HCT116 (cell line): ENCODE data around the gene SLC34A3. TPM values are rescaled to one million over a fixed set of nuclear protein-coding genes. Genes with fewer than 3 reads are reported as not detected.
A peak's percentile ranks its signal among the peaks of the same experiment; 100 is the strongest.
"Not testable (repeated sequence)": the region's sequence is repeated elsewhere in the genome, so short reads cannot be mapped to it uniquely, and the experiment has no call there.

Experiments used
- ATAC-seq: fragments of 200-7000 bp; cut with Tn5 transposase; 2 replicates; pipeline ENCODE4 v1.9.1; 2020; ENCODE audit warnings: mild to moderate bottlenecking, moderate library complexity
- BruUV-seq: library from RNA; stranded (reverse); fragments of 400-500 nt; replicated peaks from 2 replicates; lab custom pipeline; 2021; lab: Mats Ljungman, UMichigan
- CTCF ChIA-PET: fragments of 300-600 bp; sonication (Branson Sonifier 250); formaldehyde crosslinking; loops from one replicate; lab custom pipeline; 2021; ENCODE audit warnings: antibody characterized with exemption; lab: Charles Lee
- POLR2A ChIA-PET: fragments of 300-600, 350-600 bp; sonication (Branson Sonifier 250); formaldehyde crosslinking; loops from one replicate; lab custom pipeline; 2021; ENCODE audit warnings: antibody characterized with exemption; lab: Charles Lee
- RAD21 ChIA-PET, 2 experiments: fragments of 300-600 bp; sonication (Branson Sonifier 250); formaldehyde crosslinking; loops; one replicate each; lab custom pipeline; 2023; ENCODE audit warnings: low total read pairs in 2 of 2; ENCODE audit not compliant: uncharacterized antibody in 2 of 2, unreplicated experiment in 2 of 2, low non-redundant PET in 1 of 2; lab: Charles Lee
- DNase-seq: peaks from one replicate; pipeline ENCODE4 v3.0.0-alpha.2; 2010; ENCODE audit warnings: low read depth, low spot score
- H2AFZ ChIP-seq: fragments of 200-600 bp; shearing (Covaris generic), sonication (generic); 2 replicates; pipeline ENCODE4 v1.6.1; 2017; ENCODE audit warnings: low read depth, mixed run types, mixed read lengths, antibody characterized with exemption, low read length; ENCODE audit not compliant: poor library complexity, severe bottlenecking
- H3K27ac ChIP-seq: 2 replicates; pipeline ENCODE4 v1.5.1; 2012; ENCODE audit warnings: low read depth, low read length
- H3K27me3 ChIP-seq: fragments of 200-600 bp; sonication (generic); 2 replicates; pipeline ENCODE4 v1.6.1; 2016; ENCODE audit warnings: mixed run types, low read length, mixed read lengths; ENCODE audit not compliant: insufficient read depth
- H3K36me3 ChIP-seq, 2 experiments: fragments of 200-500 bp in 1 of 2; fragments of 200-600 bp in 1 of 2; sonication (Bioruptor generic) in 1 of 2; sonication (generic) in 1 of 2; 2 replicates each; pipeline versions ENCODE4 v1.5.1 to v1.6.1; 2014 to 2016; ENCODE audit warnings: low read length in 2 of 2, inconsistent platforms in 1 of 2, mixed read lengths in 1 of 2, mixed run types in 1 of 2; ENCODE audit not compliant: insufficient read depth in 2 of 2, control insufficient read depth in 1 of 2
- H3K4me1 ChIP-seq, 2 experiments: fragments of 200-600 bp in 1 of 2; sonication (generic) in 1 of 2; 2 replicates each; pipeline versions ENCODE4 v1.5.1 to v1.6.1; 2012 to 2017; ENCODE audit warnings: low read length in 2 of 2, inconsistent platforms in 1 of 2, mild to moderate bottlenecking in 1 of 2, mixed read lengths in 1 of 2, mixed run types in 1 of 2, moderate library complexity in 1 of 2; ENCODE audit not compliant: insufficient read depth in 2 of 2, control insufficient read depth in 1 of 2
- H3K4me2 ChIP-seq: fragments of 200-600 bp; sonication (generic); 2 replicates; pipeline ENCODE4 v1.6.1; 2017; ENCODE audit warnings: mixed run types, low read length, mixed read lengths
- H3K4me3 ChIP-seq, 2 experiments: fragments of 200-600 bp in 1 of 2; sonication (generic) in 1 of 2; replicated peaks in 1 of 2; 2 replicates each; pipeline ENCODE4 v1.5.1; 2011 to 2016; ENCODE audit warnings: low read length in 2 of 2, control low read depth in 1 of 2, low read depth in 1 of 2, mild to moderate bottlenecking in 1 of 2, mixed read lengths in 1 of 2, mixed run types in 1 of 2
- H3K79me2 ChIP-seq: fragments of 200-600 bp; sonication (generic); 2 replicates; pipeline ENCODE4 v1.6.1; 2017; ENCODE audit warnings: mild to moderate bottlenecking, mixed run types, low read length, moderate library complexity, mixed read lengths; ENCODE audit not compliant: insufficient read depth
- H3K9ac ChIP-seq: fragments of 200-600 bp; sonication (generic); 2 replicates; pipeline ENCODE4 v1.6.1; 2016; ENCODE audit warnings: low read length, mixed read lengths
- H3K9me2 ChIP-seq: fragments of 200-600 bp; sonication (generic), shearing (Covaris generic); 2 replicates; pipeline ENCODE4 v1.6.1; 2017; ENCODE audit warnings: mixed run types, mild to moderate bottlenecking, moderate library complexity; ENCODE audit not compliant: insufficient read depth
- H3K9me3 ChIP-seq, 2 experiments: fragments of 200-500 bp in 1 of 2; fragments of 200-600 bp in 1 of 2; sonication (Bioruptor generic) in 1 of 2; sonication (generic) in 1 of 2; 2 replicates each; pipeline ENCODE4 v1.6.1; 2014 to 2017; ENCODE audit warnings: low read length in 2 of 2, mixed read lengths in 2 of 2, inconsistent platforms in 1 of 2, low read depth in 1 of 2, mild to moderate bottlenecking in 1 of 2, mixed run types in 1 of 2, moderate library complexity in 1 of 2; ENCODE audit not compliant: control insufficient read depth in 1 of 2, insufficient read depth in 1 of 2
- H4K20me1 ChIP-seq: fragments of 200-600 bp; sonication (generic), shearing (Covaris generic); 2 replicates; pipeline ENCODE4 v1.6.1; 2017; ENCODE audit warnings: mixed run types, mild to moderate bottlenecking, moderate library complexity; ENCODE audit not compliant: insufficient read depth
- CEBPB ChIP-seq: IDR thresholded peaks from 2 replicates; pipeline ENCODE4 v1.6.1; 2012; ENCODE audit warnings: low read depth
- CTCF ChIP-seq, 3 experiments: fragments of 200-600 bp in 1 of 3; sonication (generic) in 1 of 3; IDR thresholded peaks in 2 of 3; conservative IDR thresholded peaks in 1 of 3; 2 replicates each; pipeline ENCODE4 v1.5.1; 2012 to 2017; ENCODE audit warnings: low read depth in 2 of 3, low read length in 2 of 3, antibody characterized with exemption in 1 of 3, borderline replicate concordance in 1 of 3, control low read depth in 1 of 3, mild to moderate bottlenecking in 1 of 3, mixed read lengths in 1 of 3, mixed run types in 1 of 3, moderate library complexity in 1 of 3; ENCODE audit not compliant: insufficient read depth in 1 of 3
- POLR2A ChIP-seq: IDR thresholded peaks from 2 replicates; pipeline ENCODE4 v1.7.0; 2011; ENCODE audit warnings: borderline replicate concordance; ENCODE audit not compliant: insufficient read depth, insufficient read length; ENCODE audit errors: extremely low read depth
- POLR2AphosphoS5 ChIP-seq: IDR thresholded peaks from 2 replicates; pipeline ENCODE4 v1.6.1; 2011; ENCODE audit warnings: mild to moderate bottlenecking, low read depth, low read length, moderate library complexity
- REST ChIP-seq: IDR thresholded peaks from 2 replicates; pipeline ENCODE4 v1.6.1; 2012; ENCODE audit warnings: low read depth
- SIN3A ChIP-seq: IDR thresholded peaks from 2 replicates; pipeline ENCODE4 v1.6.1; 2012; ENCODE audit warnings: low read depth
- SP1 ChIP-seq: IDR thresholded peaks from 2 replicates; pipeline ENCODE4 v1.6.1; 2012; ENCODE audit warnings: low read depth
- TCF7L2 ChIP-seq: IDR thresholded peaks from 2 replicates; pipeline ENCODE4 v1.7.0; 2011; ENCODE audit warnings: borderline replicate concordance, inconsistent platforms; ENCODE audit not compliant: insufficient read depth, insufficient read length; ENCODE audit errors: extremely low read depth
- ZNF274 ChIP-seq: fragments of 200-500 bp; sonication (Bioruptor generic); IDR thresholded peaks from 2 replicates; pipeline ENCODE4 v1.6.1; 2014; ENCODE audit warnings: mild to moderate bottlenecking, low read depth, low read length, inconsistent platforms
- intact Hi-C: fragments of 100-400 bp; cut with micrococcal nuclease; formaldehyde crosslinking; loops from 2 replicates; pipeline ENCODE4 v1.10.0; 2022
- total RNA-seq: library from RNA; stranded (reverse); gene quantifications from one replicate; pipeline ENCODE4 v1.2.1, GENCODE V29; 2021; ENCODE audit not compliant: unreplicated experiment

Gene SLC34A3
- total RNA-seq, 1 experiment from 2014 or later = 0.15 TPM

- H2AFZ ChIP-seq, H3K4me1 ChIP-seq, H3K4me3 ChIP-seq, H3K9me2 ChIP-seq, BruUV-seq, H3K4me2 ChIP-seq, intact Hi-C loops, H3K27me3 ChIP-seq: not testable (repeated sequence)
- Histone ChIP-seq H3K79me2 (peaks cover 23% of the 10 kb centered on the region; the same call in 1 of the 2 replicates), H3K36me3 (peaks cover 16 to 21% of the 10 kb centered on the region in 2 experiments)
- POLR2A ChIA-PET = interaction anchor here (2.0 kb wide), 1 partner anchor 20 kb away, joined by 7 read pairs; no protein-coding TSS in a partner anchor
- 0 out of 2 replicates have a peak, but pooled peaks have one; percentile 15 for TF ChIP-seq POLR2AphosphoS5
- TF ChIP-seq CTCF (IDR thresholded peaks at IDR 0.05 in 2 of 3, conservative IDR thresholded peaks at IDR 0.05 in 1 of 3; ENCODE audit: borderline replicate concordance in 1 of 3, insufficient read depth in 1 of 3, low read depth in 2 of 3, low read length in 2 of 3) = peak; percentile 29 to 46 (median 46); a peak in 4 of 6 replicates
- TF ChIP-seq, all 23 proteins: peak for 2; not testable (repeated sequence) for 21
- H3K9ac ChIP-seq, RAD21 ChIA-PET, H4K20me1 ChIP-seq, H3K9me3 ChIP-seq, DNase-seq, H3K27ac ChIP-seq: not testable (repeated sequence)
- ATAC-seq = peak; percentile 52
- CTCF ChIA-PET = interaction anchor here (1.2 to 2.8 kb wide), 5 partner anchors 15 to 216 kb away, joined by 3 to 11 read pairs (median 5); partner anchors contain the start of genes NPDC1 and TOR4A
Observed at GRCh38 chr9:137262173-137262908, 31.6 kb downstream of the SLC34A3 start.

- H3K9ac ChIP-seq = no peak overlapping the region
- H4K20me1 ChIP-seq = no peaks in the 10 kb centered on the region
- BruUV-seq = no TSS peak
- H3K9me3 ChIP-seq = no peaks in the 10 kb centered on the region
- no peak overlapping the region for H2AFZ ChIP-seq
- no peak overlapping the region for H3K27ac ChIP-seq
- ATAC-seq (no peak), DNase-seq (no peak)
- no peak for TF ChIP-seq TCF7L2
- no peak for TF ChIP-seq SP1
- no peak for TF ChIP-seq POLR2A
- no peak for TF ChIP-seq ZNF274
- TF ChIP-seq SIN3A = no peak
- no peak for TF ChIP-seq REST
- TF ChIP-seq CEBPB = no peak
- no peak for TF ChIP-seq POLR2AphosphoS5
- CTCF ChIA-PET = interaction anchor here (1.2 to 1.4 kb wide), 3 partner anchors 14 to 216 kb away, joined by 3 to 5 read pairs (median 4); partner anchors contain the start of genes NPDC1 and TOR4A
- intact Hi-C loops = no loop called here
- no peak overlapping the region for H3K4me3 ChIP-seq
- H3K27me3 ChIP-seq = no peaks in the 10 kb centered on the region
- no peak overlapping the region for H3K4me2 ChIP-seq
- H3K36me3 ChIP-seq = peaks cover 15 to 24% of the 10 kb centered on the region in 2 experiments
- H3K9me2 ChIP-seq = no peaks in the 10 kb centered on the region
- RAD21 ChIA-PET = no interaction called here
- no peaks in the 10 kb centered on the region for H3K4me1 ChIP-seq
- POLR2A ChIA-PET = interaction anchor here (2.0 kb wide), 1 partner anchor 21 kb away, joined by 7 read pairs; no protein-coding TSS in a partner anchor
- H3K79me2 ChIP-seq = peaks cover 21% of the 10 kb centered on the region; the same call in 1 of the 2 replicates
Observed at GRCh38 chr9:137262909-137263285, 32.2 kb downstream of the SLC34A3 start.
